K562 (cell line): ENCODE results near the gene RARA. TPM values are rescaled to one million over a fixed set of nuclear protein-coding genes. Genes with fewer than 3 reads are reported as not detected.

Source experiments
- ATAC-seq: fragments of 200-7000 bp; cut with Tn5 transposase; 3 replicates; pipeline ENCODE4 v1.9.1; 2020; ENCODE audit warnings: moderate library complexity
- BruUV-seq: library from RNA; stranded (reverse); fragments of 400-500 nt; replicated peaks from 2 replicates; lab custom pipeline; 2021; lab: Mats Ljungman, UMichigan
- CTCF ChIA-PET: fragments of 300-600 bp; formaldehyde crosslinking; extraction: SDS; loops from one replicate; lab custom pipeline; 2021; ENCODE audit warnings: low intra/inter-chr PET ratio; lab: Yijun Ruan, JAX
- POLR2A ChIA-PET: fragments of 300-600, 350-650 bp; sonication (Branson Sonifier 250); formaldehyde crosslinking; extraction: SDS; loops from one replicate; lab custom pipeline; 2021; ENCODE audit warnings: antibody characterized with exemption, inconsistent platforms; lab: Yijun Ruan, JAX
- DNase-seq, 4 experiments: peaks; one replicate each; pipeline versions ENCODE4 v3.0.0 to v3.0.0-alpha.2; 2011 to 2018; ENCODE audit warnings: low spot score in 3 of 4, mixed read lengths in 3 of 4; ENCODE audit errors: extremely low read depth in 1 of 4
- FAIRE-seq: peaks from 2 replicates; lab custom pipeline; 2011; peaks lifted over from hg19 to GRCh38; lab: Jason Lieb, UNC
- H2AFZ ChIP-seq: 2 replicates; pipeline ENCODE4 v1.6.0; 2011; ENCODE audit warnings: low read depth, low read length, control low read depth, inconsistent platforms
- H3K27ac ChIP-seq: fragments of 200-600 bp; 3 replicates; pipeline ENCODE4 v1.8.0; 2011; ENCODE audit warnings: low read depth, mild to moderate bottlenecking, control low read depth, inconsistent platforms, low read length, moderate library complexity, mixed read lengths; ENCODE audit errors: extremely low read depth
- H3K27me3 ChIP-seq, 2 experiments: fragments of 300-600 bp in 1 of 2; 2 replicates in 1 of 2; 3 replicates in 1 of 2; pipeline versions ENCODE4 v1.6.0 to v1.8.0; 2011; ENCODE audit warnings: inconsistent platforms in 2 of 2, low read length in 2 of 2, mild to moderate bottlenecking in 1 of 2, mixed read lengths in 1 of 2, moderate library complexity in 1 of 2; ENCODE audit not compliant: control insufficient read depth in 2 of 2, insufficient read depth in 2 of 2
- H3K36me3 ChIP-seq: fragments of 300-600 bp; 3 replicates; pipeline ENCODE4 v1.8.0; 2011; ENCODE audit warnings: mild to moderate bottlenecking, low read length, inconsistent platforms; ENCODE audit not compliant: control insufficient read depth, insufficient read depth
- H3K4me1 ChIP-seq, 2 experiments: fragments of 200-600 bp in 1 of 2; replicated peaks in 1 of 2; 2 replicates in 1 of 2; 3 replicates in 1 of 2; pipeline versions ENCODE4 v1.5.1 to v1.8.0; 2011; ENCODE audit warnings: inconsistent platforms in 2 of 2, low read length in 2 of 2, mild to moderate bottlenecking in 1 of 2, mixed read lengths in 1 of 2, moderate library complexity in 1 of 2; ENCODE audit not compliant: control insufficient read depth in 2 of 2, insufficient read depth in 2 of 2
- H3K4me2 ChIP-seq: 2 replicates; pipeline ENCODE4 v1.6.1; 2011; ENCODE audit warnings: low read length, control low read depth, inconsistent platforms, mixed read lengths; ENCODE audit not compliant: insufficient read depth
- H3K4me3 ChIP-seq: fragments of 200-600 bp; sonication (generic), shearing (Covaris generic); 2 replicates; pipeline ENCODE4 v1.5.1; 2016; ENCODE audit warnings: control low read depth, inconsistent platforms
- H3K79me2 ChIP-seq: fragments of 200-600 bp; 3 replicates; pipeline ENCODE4 v1.8.0; 2011; ENCODE audit warnings: low read length, inconsistent platforms; ENCODE audit not compliant: control insufficient read depth, insufficient read depth
- H3K9ac ChIP-seq, 2 experiments: 2 replicates each; pipeline versions ENCODE4 v1.6.0 to v1.6.1; 2011; ENCODE audit warnings: low read depth in 2 of 2, low read length in 2 of 2, control low read depth in 1 of 2, inconsistent platforms in 1 of 2, mild to moderate bottlenecking in 1 of 2, mixed read lengths in 1 of 2; ENCODE audit not compliant: insufficient read depth in 1 of 2
- H3K9me1 ChIP-seq: one replicate; pipeline ENCODE4 v1.6.0; 2011; ENCODE audit warnings: inconsistent platforms, mild to moderate bottlenecking, low read length, moderate library complexity; ENCODE audit not compliant: control insufficient read depth, insufficient read depth
- H3K9me3 ChIP-seq: replicated peaks from 2 replicates; pipeline ENCODE4 v1.5.1; 2011; ENCODE audit warnings: low read depth, low read length, inconsistent platforms; ENCODE audit not compliant: control insufficient read depth, insufficient read depth
- H4K20me1 ChIP-seq: replicated peaks from 2 replicates; pipeline ENCODE4 v1.6.1; 2011; ENCODE audit warnings: low read length, inconsistent platforms, mixed read lengths; ENCODE audit not compliant: control insufficient read depth, insufficient read depth
- KDM4B ChIP-seq, 2 experiments: fragments of 450-650 bp in 1 of 2; sonication (generic) in 1 of 2; IDR thresholded peaks; 2 replicates each; pipeline ENCODE4 v1.6.1; 2016 to 2017; ENCODE audit warnings: borderline replicate concordance in 2 of 2, antibody characterized with exemption in 1 of 2, low read depth in 1 of 2, mild to moderate bottlenecking in 1 of 2
- WGBS: fragments of 100-300 bp; shearing (Covaris generic); methylation state at CpG from one replicate; pipeline ENCODE4 v1.1.6; 2016; ENCODE audit warnings: low coverage, mixed read lengths; ENCODE audit not compliant: insufficient coverage; ENCODE audit errors: missing lambda C conversion rate; 5-methylcytosine and 5-hydroxymethylcytosine counted together
- in situ Hi-C: fragments of 300-500 bp; cut with MboI; formaldehyde crosslinking; loops from 4 replicates; pipeline ENCODE4 v1.15.0; 2018; ENCODE audit warnings: inconsistent platforms, mixed read lengths
- intact Hi-C: fragments of 100-400 bp; cut with micrococcal nuclease; formaldehyde crosslinking; loops from 2 replicates; pipeline ENCODE4 v1.14.2; 2022
- polyA plus RNA-seq, 8 experiments: library from polyadenylated mRNA; depleted of rRNA in 4 of 8; stranded (reverse) in 5 of 8; unstranded in 3 of 8; fragments of >200 nt; fragmentation: Nextera tagmentation in 2 of 8; fragmentation: Illumina TruSeq in 1 of 8; extraction: Ambion mirVana in 2 of 8; extraction: Trizol in 1 of 8; gene quantifications; 2 replicates each; pipeline versions ENCODE4 v1.2.1 to v1.2.3, GENCODE V29; 2011 to 2014; ENCODE audit warnings: inconsistent platforms in 1 of 8, missing spikeins in 1 of 8
- total RNA-seq, 7 experiments: library from RNA; depleted of rRNA in 6 of 7; stranded (reverse); fragments of >200 nt in 6 of 7; fragmentation: Illumina TruSeq in 2 of 7; extraction: Trizol in 2 of 7; gene quantifications; 2 replicates each; pipeline versions ENCODE4 v1.2.1 to v1.2.3, GENCODE V29; 2011 to 2021; ENCODE audit warnings: low replicate concordance in 1 of 7

Gene RARA
- total and polyA plus RNA-seq, 9 of the 15 experiments (the other 6 are each of a cell fraction or from before 2014, with no cell fraction given) = 0.10 to 28.0 (median 7.9) TPM

DNA sequence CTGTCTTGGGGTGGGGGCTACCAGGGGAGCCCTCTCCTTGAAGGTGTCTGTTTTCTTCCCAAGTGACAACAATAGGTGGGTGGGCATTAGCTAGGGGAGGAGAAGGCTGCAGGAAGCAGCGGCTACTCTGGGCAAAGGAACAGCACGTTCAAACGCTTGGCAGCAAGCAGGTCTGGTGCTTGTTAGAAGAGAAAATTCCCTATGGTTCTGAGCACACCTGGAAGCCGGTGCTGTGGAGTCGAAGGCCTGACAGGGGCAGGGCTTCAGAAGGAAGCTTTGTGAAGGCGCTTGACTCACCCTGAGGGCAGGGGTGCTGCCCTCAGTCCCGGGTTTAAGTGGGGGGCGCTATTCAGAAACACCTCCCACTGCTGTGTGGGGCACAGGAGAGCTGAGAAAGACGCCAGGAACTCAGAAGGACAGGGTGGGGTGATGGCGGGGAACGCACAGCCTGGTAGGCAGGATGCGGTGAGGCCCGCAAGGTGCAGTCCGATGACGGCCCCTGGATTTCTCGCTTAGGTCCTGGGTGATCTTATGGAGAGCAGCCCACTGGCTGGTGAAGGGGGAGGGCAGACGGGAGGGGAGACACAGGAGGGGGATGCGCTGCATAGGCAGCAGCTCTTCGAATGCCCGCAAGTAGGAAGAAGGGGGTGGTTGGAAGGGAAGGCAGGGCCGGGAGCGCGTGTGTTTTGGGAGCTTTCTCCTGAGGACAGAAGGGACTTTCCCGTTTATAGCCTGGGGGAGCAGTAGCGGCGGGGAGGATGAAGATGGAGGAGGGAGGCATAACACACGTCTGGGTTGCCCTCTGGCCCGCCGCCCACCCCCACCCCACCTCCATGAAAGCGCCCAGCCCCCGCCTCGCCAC, 52.3 kb downstream of the RARA start:
- Histone ChIP-seq H3K4me1 (peaks cover 3 to 51% of the 10 kb centered on the region in 2 experiments; a peak in 3 of 5 replicates), H3K79me2 (peaks cover 7% of the 10 kb centered on the region; the same call in 2 of the 3 replicates), H3K9me3 (no peaks in the 10 kb centered on the region), H3K9me1 (no peaks in the 10 kb centered on the region), H3K4me3 (no peak overlapping the region), H2AFZ (no peak overlapping the region), H3K4me2 (no peak overlapping the region), H3K27ac (no peak overlapping the region), H4K20me1 (no peaks in the 10 kb centered on the region), H3K9ac (peak overlapping the region in 1 of 2 experiments; percentile 6; a peak in 1 of 4 replicates)
- in situ Hi-C loops = loop anchor here (5.0 kb wide), 1 partner anchor 176 kb away; no protein-coding TSS in a partner anchor
- ATAC-seq = no peak
- CTCF ChIA-PET = interaction anchor here (0.6 to 1.7 kb wide), 3 partner anchors 109 to 431 kb away, joined by 3 to 8 read pairs (median 3); no protein-coding TSS in a partner anchor
- intact Hi-C loops = loop anchor here (10.0 kb wide), 1 partner anchor 114 kb away; no protein-coding TSS in a partner anchor
- 52% methylated on average over 25 of the region's 32 CpGs for WGBS
- no peak for DNase-seq
- no peak for TF ChIP-seq KDM4B (IDR thresholded peaks at IDR 0.05; ENCODE audit: borderline replicate concordance in 2 of 2, low read depth in 1 of 2)
- TF ChIP-seq, all 486 proteins: peak for 0
- FAIRE-seq = no peak
- POLR2A ChIA-PET = interaction anchor here (0.5 to 1.5 kb wide), 3 partner anchors 35 to 100 kb away, joined by 3 to 4 read pairs (median 3); no protein-coding TSS in a partner anchor
- peaks cover 2% of the 10 kb centered on the region; the same call in 1 of the 3 replicates for H3K36me3 ChIP-seq
- BruUV-seq = no TSS peak
- H3K27me3 ChIP-seq = no peaks in the 10 kb centered on the region
